A549 (cell line): ENCODE results near the gene KCNQ1. TPM values are rescaled to one million over a fixed set of nuclear protein-coding genes. Genes with fewer than 3 reads are reported as not detected.
A peak's percentile ranks its signal among the peaks of the same experiment; 100 is the strongest.

Experiments used
- ATAC-seq, 2 experiments: fragments of 200-7000 bp in 1 of 2; fragments of >200 bp in 1 of 2; cut with Nextera tagmentation in 1 of 2; cut with Tn5 transposase in 1 of 2; 3 replicates each; pipeline versions ENCODE4 v1.8.0 to v1.9.1; 2018 to 2020; ENCODE audit warnings: mild to moderate bottlenecking in 1 of 2, moderate library complexity in 1 of 2
- CTCF ChIA-PET: fragments of 300-600 bp; sonication (Branson Sonifier 250); formaldehyde crosslinking; extraction: SDS; loops from one replicate; lab custom pipeline; 2021; ENCODE audit warnings: antibody characterized with exemption, inconsistent platforms; lab: Yijun Ruan, JAX
- POLR2A ChIA-PET: fragments of 350-600 bp; formaldehyde crosslinking; extraction: SDS; loops from one replicate; lab custom pipeline; 2021; ENCODE audit warnings: antibody characterized with exemption, inconsistent platforms; lab: Yijun Ruan, JAX
- DNase-seq, 2 experiments: peaks; one replicate each; pipeline versions ENCODE4 v3.0.0 to v3.0.0-alpha.2; 2011 to 2016; ENCODE audit warnings: low read depth in 1 of 2, low spot score in 1 of 2
- FAIRE-seq: peaks from 2 replicates; lab custom pipeline; 2011; peaks lifted over from hg19 to GRCh38; lab: Jason Lieb, UNC
- H3K27ac ChIP-seq, 2 experiments: fragments of >200 bp; sonication (Bioruptor Twin); formaldehyde crosslinking; 3 replicates each; pipeline ENCODE4 v1.5.1; 2016 to 2017
- H3K4me1 ChIP-seq: fragments of >200 bp; sonication (Bioruptor Twin); formaldehyde crosslinking; 3 replicates; pipeline ENCODE4 v1.6.1; 2016
- H3K4me2 ChIP-seq: fragments of >200 bp; sonication (Bioruptor Twin); formaldehyde crosslinking; 3 replicates; pipeline ENCODE4 v1.6.1; 2016
- H3K4me3 ChIP-seq: fragments of >200 bp; sonication (Bioruptor Twin); formaldehyde crosslinking; 3 replicates; pipeline ENCODE4 v1.5.1; 2016
- H3K9me3 ChIP-seq: fragments of >200 bp; sonication (Bioruptor Twin); formaldehyde crosslinking; 3 replicates; pipeline ENCODE4 v1.6.1; 2016
- ATOH8 ChIP-seq: fragments of 250-450 bp; sonication (Bioruptor Pico); IDR thresholded peaks from 2 replicates; pipeline ENCODE4 v1.5.0; 2020; ENCODE audit warnings: low read depth, mild to moderate bottlenecking, moderate library complexity
- CHD4 ChIP-seq: fragments of 200-600 bp; sonication (generic); IDR thresholded peaks from 2 replicates; pipeline ENCODE4 v1.6.1; 2016; ENCODE audit warnings: antibody characterized with exemption, mild to moderate bottlenecking, borderline replicate concordance
- CTCF ChIP-seq: fragments of >200 bp; sonication (Bioruptor Twin); formaldehyde crosslinking; IDR thresholded peaks from 3 replicates; pipeline ENCODE4 v1.5.1; 2016
- EHF ChIP-seq: fragments of 250-450 bp; sonication (Bioruptor Pico); IDR thresholded peaks from 2 replicates; pipeline ENCODE4 v1.5.0; 2020; ENCODE audit warnings: mild to moderate bottlenecking
- FOSL2 ChIP-seq, 2 experiments: fragments of 450-650 bp in 1 of 2; fragments of >200 bp in 1 of 2; sonication (Bioruptor Twin) in 1 of 2; formaldehyde crosslinking; IDR thresholded peaks; 2 replicates each; pipeline versions ENCODE4 v1.5.0 to v1.6.1; 2016 to 2020; ENCODE audit warnings: mild to moderate bottlenecking in 1 of 2, moderate library complexity in 1 of 2
- JUNB ChIP-seq: fragments of >200 bp; sonication (Bioruptor Twin); formaldehyde crosslinking; IDR thresholded peaks from 2 replicates; pipeline ENCODE4 v1.6.1; 2016
- KDM1A ChIP-seq: fragments of 200-600 bp; sonication (generic); IDR thresholded peaks from 2 replicates; pipeline ENCODE4 v1.6.1; 2016; ENCODE audit warnings: low read depth, mild to moderate bottlenecking
- MYC ChIP-seq: IDR thresholded peaks from 2 replicates; pipeline ENCODE4 v1.6.1; 2012; ENCODE audit warnings: mild to moderate bottlenecking, inconsistent platforms, low read length, improper control_type of control experiment, borderline replicate concordance
- NFE2L2 ChIP-seq: fragments of 150-350 bp; conservative IDR thresholded peaks from 2 replicates; pipeline ENCODE4 v1.6.1; 2014; ENCODE audit warnings: low read length
- NR3C1 ChIP-seq: fragments of >200 bp; sonication (Bioruptor Twin); formaldehyde crosslinking; IDR thresholded peaks from 3 replicates; pipeline ENCODE4 v1.6.1; 2017
- PHF8 ChIP-seq: fragments of 200-600 bp; sonication (generic); IDR thresholded peaks from 2 replicates; pipeline ENCODE4 v1.6.1; 2016; ENCODE audit warnings: low read depth, mild to moderate bottlenecking, antibody characterized with exemption, moderate library complexity, borderline replicate concordance
- REST ChIP-seq: fragments of 200-600 bp; sonication (generic); IDR thresholded peaks from 2 replicates; pipeline ENCODE4 v1.6.1; 2016; ENCODE audit warnings: antibody characterized with exemption, mild to moderate bottlenecking, moderate library complexity
- SMC3 ChIP-seq: fragments of >200 bp; sonication (Bioruptor Twin); formaldehyde crosslinking; IDR thresholded peaks from 3 replicates; pipeline ENCODE4 v1.6.1; 2018; ENCODE audit warnings: inconsistent platforms
- TP53 ChIP-seq: fragments of 250-450 bp; sonication (Bioruptor Pico); IDR thresholded peaks from 2 replicates; pipeline ENCODE4 v1.5.0; 2021; ENCODE audit warnings: mild to moderate bottlenecking, moderate library complexity
- ZFP36 ChIP-seq: fragments of 450-650 bp; IDR thresholded peaks from 2 replicates; pipeline ENCODE4 v1.6.1; 2014; ENCODE audit warnings: borderline replicate concordance; ENCODE audit not compliant: partially characterized antibody
- WGBS: methylation state at CpG from one replicate; pipeline ENCODE4 v1.1.6; 2017; ENCODE audit errors: missing lambda C conversion rate; 5-methylcytosine and 5-hydroxymethylcytosine counted together
- polyA plus RNA-seq, 4 experiments: library from polyadenylated mRNA; depleted of rRNA in 3 of 4; stranded (reverse); fragments of >200 nt; fragmentation: RNase III in 1 of 4; extraction: RNeasy Plus Mini Kit Qiagen cat#74134 plus additional on column Dnase treatment in 1 of 4; gene quantifications; 2 replicates in 3 of 4; 3 replicates in 1 of 4; pipeline ENCODE4 v1.2.3, GENCODE V29; 2011 to 2017

The KCNQ1 gene
- polyA plus RNA-seq, 2 of the 4 experiments (the other 2 are of a cell fraction), result 0.14 to 0.17 TPM

- no peak for TF ChIP-seq REST
- TF ChIP-seq ZFP36, result peak; percentile 86
- TF ChIP-seq TP53 (CRISPR knock-in tag), result no peak
- no peak for TF ChIP-seq NR3C1
- TF ChIP-seq FOSL2 (IDR thresholded peaks at IDR 0.05), result no peak
- no peak for TF ChIP-seq FOSL2 (CRISPR knock-in tag; IDR thresholded peaks at IDR 0.05)
- no peak for TF ChIP-seq CTCF
These were observed 448.2 kb downstream of the KCNQ1 start (continued) for GRCh38 chr11:2892967-2893528.

GRCh38 chr11:2893935-2894334 is 449.1 kb downstream of the KCNQ1 start:
- CTCF ChIA-PET, result interaction anchor here (0.7 to 21.2 kb wide), 11 partner anchors 10 to 493 kb away, joined by 3 to 1059 read pairs (median 8); partner anchors contain the start of genes PHLDA2 and TSSC4
- Histone ChIP-seq H3K9me3 (no peaks in the 10 kb centered on the region), H3K27ac (no peak overlapping the region), H3K4me3 (no peak overlapping the region), H3K4me1 (peaks cover 25% of the 10 kb centered on the region), H3K4me2 (no peak overlapping the region)
- no peak for FAIRE-seq
- no peak for ATAC-seq
- POLR2A ChIA-PET, result interaction anchor here (3.5 kb wide), 1 partner anchor 35 kb away, joined by 41 read pairs; the partner anchor contains the start of gene PHLDA2
- 92% methylated on average over 4 of the region's 4 CpGs for WGBS
- no peak for TF ChIP-seq NR3C1
- TF ChIP-seq CHD4, result 0 out of 2 replicates have a peak, but pooled peaks have one; percentile 40
- 0 out of 2 replicates have a peak, but pooled peaks have one; percentile 15 for TF ChIP-seq KDM1A
- DNase-seq, result no peak

- CTCF ChIA-PET, result interaction anchor here (0.9 to 21.2 kb wide), 7 partner anchors 8 to 475 kb away, joined by 3 to 1059 read pairs (median 4); a partner anchor contains a TSS
- Histone ChIP-seq H3K27ac (no peak overlapping the region), H3K4me1 (peaks cover 32% of the 10 kb centered on the region), H3K4me2 (no peak overlapping the region), H3K9me3 (no peaks in the 10 kb centered on the region), H3K4me3 (no peak overlapping the region)
- DNase-seq, result no peak
- TF ChIP-seq REST (no peak), PHF8 (no peak), ATOH8 (no peak), JUNB (no peak), MYC (no peak), NFE2L2 (no peak), SMC3 (no peak), EHF (no peak)
- POLR2A ChIA-PET, result interaction anchor here (1.0 kb wide), 1 partner anchor 34 kb away, joined by 3 read pairs; no protein-coding TSS in a partner anchor
- ATAC-seq, result no peak
- no peak for FAIRE-seq
- 80% methylated on average over 9 of the region's 9 CpGs for WGBS
These were observed 451.2 kb downstream of the KCNQ1 start for GRCh38 chr11:2896047-2896446.
